Middle frontal gyrus (tissue), 1 donor: ENCODE results near the gene PRUNE2.
"Not testable (repeated sequence)": the region's sequence is repeated elsewhere in the genome, so short reads cannot be mapped to it uniquely, and the experiment has no call there.

Source experiments
- DNase-seq: peaks from one replicate; pipeline ENCODE4 v3.0.0-alpha.2; 2015; ENCODE audit warnings: low spot score; ENCODE audit errors: extremely low spot score

The PRUNE2 gene

DNA sequence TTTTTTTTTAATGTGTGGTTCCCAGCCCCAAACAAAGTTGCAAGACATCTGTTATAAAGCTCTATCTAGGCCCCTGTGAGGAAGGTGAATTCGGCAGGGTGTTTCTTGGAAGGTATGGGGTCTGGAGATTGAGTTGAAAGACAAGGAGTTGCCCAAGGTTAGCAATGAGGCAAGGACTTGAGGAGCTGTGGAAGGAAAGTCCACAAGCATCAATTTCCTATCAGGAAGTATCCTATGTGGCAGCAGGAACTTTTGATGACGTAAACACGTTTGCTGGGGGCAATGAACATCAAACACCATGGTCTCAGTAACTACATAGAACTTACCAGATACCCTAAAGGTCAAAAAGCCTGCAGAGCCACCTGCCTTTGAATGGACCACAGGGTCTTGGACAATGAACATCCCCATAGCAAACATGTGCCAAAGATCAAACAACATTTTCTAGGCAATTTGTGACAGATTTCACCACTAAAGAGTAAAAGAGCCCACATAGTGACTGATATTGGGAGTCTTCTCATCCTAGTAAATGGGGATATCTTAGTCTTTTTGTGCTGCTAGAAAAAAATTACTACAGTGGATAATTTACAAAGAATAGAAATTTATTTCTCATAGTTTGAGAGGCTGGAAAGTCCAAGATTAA lies 301.9 kb downstream of the PRUNE2 start:
- DNase-seq, result no peak

DNA sequence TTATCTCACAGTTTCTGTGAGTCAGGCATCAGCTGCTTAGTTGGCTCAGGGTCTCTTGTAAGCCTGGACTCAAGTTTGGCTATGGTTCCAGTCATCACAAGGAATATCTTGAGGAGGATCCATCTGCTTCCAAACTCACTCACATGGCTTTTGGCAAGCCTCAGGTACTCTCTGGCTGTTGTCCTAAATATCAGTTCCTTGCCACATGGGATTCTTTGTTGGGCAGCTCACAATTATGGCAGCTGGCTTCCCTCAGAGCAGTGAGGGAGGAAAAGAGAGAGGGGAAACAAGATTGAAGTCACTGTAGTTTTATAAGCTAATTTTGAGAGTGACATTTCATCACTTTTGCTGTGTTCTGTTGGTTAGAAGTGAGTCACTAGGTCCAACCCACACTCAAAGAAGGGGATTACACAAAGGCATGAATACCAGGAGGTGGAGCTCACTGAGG lies 302.4 kb downstream of the PRUNE2 start:
- DNase-seq, result no peak

- DNase-seq, result no peak
Measured at GRCh38 chr9:76602199-76602598, 303.7 kb downstream of the PRUNE2 start.

DNA sequence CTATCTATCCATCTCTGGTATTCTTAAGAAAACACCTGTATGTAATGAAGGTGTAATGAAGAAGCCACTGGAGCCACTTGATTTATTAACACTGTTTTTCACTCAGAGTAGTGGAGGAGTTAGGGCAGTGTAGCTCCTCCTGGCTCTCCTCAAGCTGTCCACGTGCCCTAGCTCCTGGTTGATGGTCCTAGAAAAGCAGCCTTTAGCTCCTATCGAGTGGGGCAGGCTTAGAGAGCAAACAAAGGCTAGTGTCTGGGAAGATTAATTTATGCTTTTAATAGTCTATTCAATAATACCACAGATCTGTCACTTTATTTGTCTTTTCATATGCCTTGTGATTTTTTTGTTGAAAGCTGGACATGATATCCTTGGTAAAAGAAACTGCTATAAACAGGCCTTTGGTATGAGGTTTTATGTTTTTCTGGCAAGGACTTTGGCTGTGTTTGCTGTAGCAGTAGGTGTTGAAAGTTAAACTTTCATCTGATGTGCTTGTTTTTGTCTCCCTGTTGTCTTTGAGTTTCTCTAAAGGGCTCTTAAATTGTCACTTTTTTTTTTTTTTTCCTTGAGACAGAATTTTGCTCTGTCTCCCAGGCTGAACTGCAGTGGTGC lies 305.8 kb downstream of the PRUNE2 start:
- DNase-seq, result no peak

DNA sequence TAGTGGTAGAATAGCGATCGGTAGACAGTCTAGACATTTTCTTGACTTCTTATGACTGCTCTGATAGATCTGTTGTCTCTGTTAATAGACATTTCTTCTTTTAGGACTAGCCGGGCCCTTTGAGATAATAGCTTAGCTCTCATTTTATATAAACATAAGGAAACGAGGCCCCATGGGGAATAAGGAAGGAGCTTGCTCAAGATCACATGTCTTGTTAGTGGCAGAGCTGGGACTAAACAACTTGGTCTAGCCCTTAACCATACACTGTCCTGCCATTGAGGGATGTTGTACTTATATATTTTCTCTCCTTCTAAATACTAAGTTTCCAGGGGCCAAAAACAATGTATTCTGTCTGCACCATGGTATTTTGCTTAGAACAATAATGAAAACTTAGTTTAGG lies 306.9 kb downstream of the PRUNE2 start:
- DNase-seq, result no peak

- DNase-seq, result no peak
Measured at GRCh38 chr9:76595645-76596044, 310.3 kb downstream of the PRUNE2 start.

DNA sequence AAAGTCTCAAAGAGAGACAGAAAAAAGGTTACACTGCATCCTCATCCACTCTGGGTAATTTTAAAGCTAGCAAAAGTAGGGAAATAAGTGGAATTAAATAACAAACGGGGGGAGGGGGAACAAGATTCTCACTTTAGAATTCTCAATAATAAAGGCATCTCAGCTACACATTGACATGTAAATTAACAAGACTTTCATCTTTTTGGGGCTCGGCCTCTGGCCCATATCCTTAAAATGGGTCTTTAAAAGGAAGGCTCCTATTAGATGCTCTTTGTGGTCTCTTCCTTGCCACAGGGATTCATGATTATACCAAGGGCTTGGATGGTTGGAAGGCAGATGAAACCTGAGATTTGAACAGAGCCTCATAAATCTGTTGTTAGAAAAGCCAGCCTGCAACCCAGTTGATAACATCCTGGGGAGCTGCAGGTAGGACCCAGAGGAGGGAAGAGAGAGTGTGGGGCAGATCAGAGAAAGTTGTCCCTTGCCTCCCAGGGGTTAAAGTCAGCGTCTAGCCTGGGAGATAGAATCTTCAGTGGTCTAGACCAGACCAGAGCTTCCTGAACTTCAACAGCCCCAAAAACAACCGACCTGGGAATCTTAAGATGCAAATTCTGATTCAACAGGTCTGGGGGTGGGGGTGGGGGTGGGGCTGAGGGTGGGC lies 311.0 kb downstream of the PRUNE2 start:
- no peak for DNase-seq

GRCh38 chr9:76593961-76594735 lies 311.8 kb downstream of the PRUNE2 start:
- DNase-seq, result not testable (repeated sequence)

DNA sequence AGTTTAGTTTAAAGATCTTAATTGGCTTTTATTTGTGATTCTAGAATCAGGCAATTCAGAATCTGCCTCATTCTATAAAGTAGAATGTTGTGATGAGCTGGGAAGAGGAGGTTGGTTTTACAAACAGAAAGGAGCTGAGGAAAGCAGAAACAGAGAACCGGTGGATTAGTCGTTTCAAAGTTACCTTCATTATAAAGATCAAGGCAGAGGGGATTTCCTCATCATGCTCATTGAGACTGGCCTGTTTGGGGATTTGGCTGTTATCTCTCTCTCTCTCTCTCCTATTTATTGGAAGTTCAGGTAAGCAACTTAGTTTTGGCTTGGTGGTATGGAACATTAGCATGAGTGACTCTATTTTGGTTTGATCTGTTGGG lies 313.0 kb downstream of the PRUNE2 start:
- no peak for DNase-seq

GRCh38 chr9:76592091-76592973 lies 313.6 kb downstream of the PRUNE2 start:
- DNase-seq, result no peak

DNA sequence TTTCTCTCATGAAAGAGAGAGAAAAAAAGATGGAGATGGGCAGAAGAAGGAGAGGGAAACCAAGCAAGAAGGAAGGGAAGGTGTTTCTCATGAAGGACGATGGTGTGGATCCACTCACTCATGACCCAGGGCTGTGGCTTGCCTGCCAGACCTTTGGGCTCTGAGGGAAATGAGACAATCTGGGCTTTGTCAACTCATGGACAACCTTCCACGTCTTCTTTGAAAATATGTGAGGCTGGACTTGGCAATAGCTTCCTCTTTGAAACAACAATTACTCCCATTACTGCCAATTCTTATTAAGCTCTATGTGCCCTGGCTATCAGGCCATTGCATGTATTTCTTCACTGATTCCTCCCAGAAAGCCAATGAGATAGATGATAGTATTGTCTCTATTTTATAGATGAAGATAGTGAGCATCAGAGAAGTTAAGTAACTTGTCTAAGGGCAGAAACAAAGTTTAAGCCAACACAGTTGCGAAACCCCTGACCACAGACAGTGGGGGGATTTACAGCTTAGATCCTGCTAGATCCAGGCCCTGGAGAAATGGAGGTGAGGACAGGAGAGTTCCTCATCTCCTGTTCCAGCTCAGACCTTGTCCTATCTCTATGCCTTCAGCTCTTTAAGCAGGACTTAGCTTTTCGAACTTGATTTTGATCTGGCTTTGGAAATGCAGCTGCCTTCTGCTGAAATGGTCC lies 314.5 kb downstream of the PRUNE2 start:
- no peak for DNase-seq

GRCh38 chr9:76588316-76588715 lies 317.6 kb downstream of the PRUNE2 start:
- no peak for DNase-seq

- no peak for DNase-seq
Measured at GRCh38 chr9:76586390-76587314, 319.3 kb downstream of the PRUNE2 start.

DNA sequence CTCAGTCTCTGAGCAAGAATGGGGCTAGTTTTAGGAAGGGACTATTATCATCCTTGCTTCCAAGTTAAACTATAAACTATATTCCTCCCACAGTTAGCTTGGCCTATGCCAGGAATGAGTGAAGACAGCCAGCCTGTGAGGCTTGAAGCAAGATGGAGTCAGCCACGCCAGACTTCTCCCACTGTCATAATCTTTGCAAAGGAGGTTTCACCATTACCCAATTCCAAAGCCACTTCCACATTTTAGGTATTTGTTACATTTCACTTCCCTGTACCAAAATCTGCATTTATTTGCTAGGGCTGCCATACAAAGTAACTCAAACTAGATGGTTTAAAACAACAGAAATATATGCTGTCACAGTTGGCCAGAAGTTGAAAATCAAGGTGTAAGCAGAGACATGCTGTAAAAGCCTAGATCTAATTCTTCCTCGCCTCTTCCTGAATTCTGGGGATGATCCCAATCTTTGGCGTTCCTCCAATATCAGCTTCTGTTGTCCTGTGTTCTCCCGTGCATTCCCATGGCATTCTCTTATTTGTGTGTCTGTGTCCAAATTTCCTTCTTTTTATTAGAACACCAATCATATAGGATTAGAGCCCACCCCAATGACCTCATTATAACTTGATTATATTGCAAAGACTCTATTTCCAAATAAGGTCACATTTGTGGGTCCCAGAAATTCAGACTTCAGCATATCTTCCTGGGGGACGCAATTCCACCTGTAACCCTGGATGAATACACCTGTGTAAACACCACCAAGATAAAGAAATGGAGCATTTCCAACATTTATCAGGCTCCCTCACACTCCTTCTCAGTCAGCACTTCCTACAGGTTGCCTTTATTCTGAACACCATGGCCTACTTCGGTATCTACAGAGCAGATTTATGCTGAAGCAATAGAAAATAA lies 320.2 kb downstream of the PRUNE2 start:
- DNase-seq, result no peak

GRCh38 chr9:76583256-76583655 lies 322.7 kb downstream of the PRUNE2 start:
- DNase-seq, result no peak

DNA sequence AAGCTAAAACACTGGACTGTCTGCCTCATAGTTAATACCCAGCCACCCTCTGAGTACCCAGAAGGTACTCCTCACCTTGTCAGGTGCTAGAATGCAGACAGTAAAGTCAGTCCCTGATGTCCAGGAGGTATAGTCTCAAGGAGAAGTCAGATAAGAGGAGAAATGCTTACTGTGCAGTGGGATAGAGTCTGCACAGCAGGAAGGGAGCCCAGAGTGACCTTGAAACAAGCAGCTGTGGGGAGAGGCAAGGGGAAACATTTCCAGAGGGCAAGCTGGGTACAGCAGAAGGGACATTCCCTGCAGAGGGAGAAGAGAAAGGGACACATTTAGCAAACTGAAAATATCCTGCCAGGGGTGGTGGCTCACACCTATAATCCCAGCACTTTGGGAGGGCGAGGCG lies 324.2 kb downstream of the PRUNE2 start:
- DNase-seq, result no peak

- DNase-seq, result no peak
Measured at GRCh38 chr9:76580820-76581219, 325.1 kb downstream of the PRUNE2 start.

DNA sequence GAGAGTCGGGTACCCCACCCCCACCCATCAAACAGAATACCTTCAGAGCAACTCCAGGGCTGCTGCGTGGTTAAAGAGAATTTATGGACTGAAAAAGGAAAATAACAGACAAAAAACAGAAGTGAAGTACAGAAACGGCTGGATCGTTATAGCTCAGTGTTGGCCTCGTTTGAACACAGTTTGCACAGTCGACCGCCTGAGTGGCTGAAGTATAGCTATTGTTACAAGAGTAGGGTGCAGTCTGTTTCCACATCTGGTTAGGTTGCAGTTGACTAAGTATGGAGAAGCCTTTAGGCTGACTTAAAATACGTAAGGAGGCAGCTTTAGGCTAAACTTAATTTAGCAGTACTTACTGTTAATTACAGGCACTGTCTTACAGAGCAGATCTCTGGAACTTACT lies 325.7 kb downstream of the PRUNE2 start:
- no peak for DNase-seq
